Measurements from ENCODE around the gene PAF1. TPM values are rescaled to one million over a fixed set of nuclear protein-coding genes. Genes with fewer than 3 reads are reported as not detected.

The PAF1 gene
- total and polyA plus RNA-seq, 2 of the 13 experiments (the other 11 are each of a cell fraction or from before 2014, with no cell fraction given) = 30.2 to 31.1 TPM

GRCh38 chr19:39372047-39372802, 18.7 kb downstream of the PAF1 start:
- Histone ChIP-seq H3K4me1 (ENCODE audit: insufficient read depth, low read length) (peaks cover 6% of the 10 kb centered on the region), H4K20me1 (ENCODE audit: insufficient read depth, low read length) (no peaks in the 10 kb centered on the region), H3K79me2 (ENCODE audit: insufficient read depth, low read length) (no peaks in the 10 kb centered on the region), H3K9ac (ENCODE audit: insufficient read depth, low read depth, low read length) (no peak overlapping the region), H2AFZ (ENCODE audit: low read length) (no peak overlapping the region), H3K27ac (ENCODE audit: extremely low read length, insufficient read depth, low read length) (no peak overlapping the region), H3K27me3 (ENCODE audit: control insufficient read depth in 1 of 2, insufficient read depth in 2 of 2, low read length in 2 of 2) (no peaks in the 10 kb centered on the region), H3K36me3 (replicated peaks in 1 of 2; ENCODE audit: control insufficient read depth in 1 of 2, insufficient read depth in 2 of 2, low read length in 2 of 2) (peaks cover 37 to 80% of the 10 kb centered on the region in 2 experiments), H3K4me3 (replicated peaks in 1 of 3; ENCODE audit: insufficient read depth in 1 of 3, low read depth in 2 of 3, low read length in 3 of 3) (no peak overlapping the region), H3K9me3 (ENCODE audit: low read length) (no peaks in the 10 kb centered on the region), H3K4me2 (ENCODE audit: low read depth, low read length) (no peak overlapping the region)
- CTCF ChIA-PET (ENCODE audit: low intra/inter-chr PET ratio, low total read pairs) = no interaction called here
- ATAC-seq = no peak
- FAIRE-seq = no peak
- TF ChIP-seq SIX1 (CRISPR knock-in tag; IDR thresholded peaks at IDR 0.05; ENCODE audit: borderline replicate concordance) (no peak), DR1 (CRISPR knock-in tag; IDR thresholded peaks at IDR 0.05) (no peak), EED (CRISPR knock-in tag; IDR thresholded peaks at IDR 0.05) (no peak), ZHX2 (IDR thresholded peaks at IDR 0.05; ENCODE audit: low read depth) (no peak), ZHX2 (CRISPR knock-in tag; IDR thresholded peaks at IDR 0.05; ENCODE audit: borderline replicate concordance) (no peak), TRAFD1 (CRISPR knock-in tag; IDR thresholded peaks at IDR 0.05; ENCODE audit: borderline replicate concordance) (no peak), ZNF574 (CRISPR knock-in tag; IDR thresholded peaks at IDR 0.05) (no peak), SMARCE1 (IDR thresholded peaks at IDR 0.05; ENCODE audit: borderline replicate concordance) (no peak), WIZ (CRISPR knock-in tag; IDR thresholded peaks at IDR 0.05) (no peak), SNAPC2 (CRISPR knock-in tag; IDR thresholded peaks at IDR 0.05) (no peak)
- in situ Hi-C loops (cut with HindIII; ENCODE audit: extremely low pct_ligation_motif_present, low pct_unique_long_range_greater_than_20kb) = no loop called here
- DNase-seq (ENCODE audit: low spot score) = no peak
- POLR2A ChIA-PET = no interaction called here
- no TSS peak for BruUV-seq (replicated peaks)
- intact Hi-C loops (cut with micrococcal nuclease; ENCODE audit: unreplicated experiment) = no loop called here
- 93% methylated on average over 8 of the region's 8 CpGs for WGBS (ENCODE audit: low lambda C conversion rate)

Measured in HepG2 (cell line).